Measurements from ENCODE around the gene RFNG. TPM values are rescaled to one million over a fixed set of nuclear protein-coding genes. Genes with fewer than 3 reads are reported as not detected.
A peak's percentile ranks its signal among the peaks of the same experiment; 100 is the strongest.

Gene RFNG
- total and polyA plus RNA-seq, 2 of the 13 experiments (the other 11 are each of a cell fraction or from before 2014, with no cell fraction given) = 61.4 to 64.0 TPM

- 0 out of 2 replicates have a peak, but pooled peaks have one; percentile 47 for TF ChIP-seq THAP9 (CRISPR knock-in tag; IDR thresholded peaks at IDR 0.05; ENCODE audit: borderline replicate concordance)
- no peak for TF ChIP-seq PRMT3 (CRISPR knock-in tag; IDR thresholded peaks at IDR 0.05; ENCODE audit: borderline replicate concordance, low read depth)
- no peak for TF ChIP-seq STAG1 (CRISPR knock-in tag; IDR thresholded peaks at IDR 0.05)
- no peak for TF ChIP-seq ZNF124 (CRISPR knock-in tag; IDR thresholded peaks at IDR 0.05)
- TF ChIP-seq ZNF101 (CRISPR knock-in tag; IDR thresholded peaks at IDR 0.05; ENCODE audit: borderline replicate concordance, low read depth) = no peak
- no peak for TF ChIP-seq CCDC6 (CRISPR knock-in tag; IDR thresholded peaks at IDR 0.05)
- TF ChIP-seq, protein P1, sequence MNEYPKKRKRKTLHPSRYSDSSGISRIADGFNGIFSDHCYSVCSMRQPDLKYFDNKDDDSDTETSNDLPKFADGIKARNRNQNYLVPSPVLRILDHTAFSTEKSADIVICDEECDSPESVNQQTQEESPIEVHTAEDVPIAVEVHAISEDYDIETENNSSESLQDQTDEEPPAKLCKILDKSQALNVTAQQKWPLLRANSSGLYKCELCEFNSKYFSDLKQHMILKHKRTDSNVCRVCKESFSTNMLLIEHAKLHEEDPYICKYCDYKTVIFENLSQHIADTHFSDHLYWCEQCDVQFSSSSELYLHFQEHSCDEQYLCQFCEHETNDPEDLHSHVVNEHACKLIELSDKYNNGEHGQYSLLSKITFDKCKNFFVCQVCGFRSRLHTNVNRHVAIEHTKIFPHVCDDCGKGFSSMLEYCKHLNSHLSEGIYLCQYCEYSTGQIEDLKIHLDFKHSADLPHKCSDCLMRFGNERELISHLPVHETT (CRISPR knock-in tag; conservative IDR thresholded peaks at IDR 0.05) = 0 out of 2 replicates have a peak, but pooled peaks have one; percentile 1
- TF ChIP-seq, protein P2, sequence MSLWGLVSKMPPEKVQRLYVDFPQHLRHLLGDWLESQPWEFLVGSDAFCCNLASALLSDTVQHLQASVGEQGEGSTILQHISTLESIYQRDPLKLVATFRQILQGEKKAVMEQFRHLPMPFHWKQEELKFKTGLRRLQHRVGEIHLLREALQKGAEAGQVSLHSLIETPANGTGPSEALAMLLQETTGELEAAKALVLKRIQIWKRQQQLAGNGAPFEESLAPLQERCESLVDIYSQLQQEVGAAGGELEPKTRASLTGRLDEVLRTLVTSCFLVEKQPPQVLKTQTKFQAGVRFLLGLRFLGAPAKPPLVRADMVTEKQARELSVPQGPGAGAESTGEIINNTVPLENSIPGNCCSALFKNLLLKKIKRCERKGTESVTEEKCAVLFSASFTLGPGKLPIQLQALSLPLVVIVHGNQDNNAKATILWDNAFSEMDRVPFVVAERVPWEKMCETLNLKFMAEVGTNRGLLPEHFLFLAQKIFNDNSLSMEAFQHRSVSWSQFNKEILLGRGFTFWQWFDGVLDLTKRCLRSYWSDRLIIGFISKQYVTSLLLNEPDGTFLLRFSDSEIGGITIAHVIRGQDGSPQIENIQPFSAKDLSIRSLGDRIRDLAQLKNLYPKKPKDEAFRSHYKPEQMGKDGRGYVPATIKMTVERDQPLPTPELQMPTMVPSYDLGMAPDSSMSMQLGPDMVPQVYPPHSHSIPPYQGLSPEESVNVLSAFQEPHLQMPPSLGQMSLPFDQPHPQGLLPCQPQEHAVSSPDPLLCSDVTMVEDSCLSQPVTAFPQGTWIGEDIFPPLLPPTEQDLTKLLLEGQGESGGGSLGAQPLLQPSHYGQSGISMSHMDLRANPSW (CRISPR knock-in tag; IDR thresholded peaks at IDR 0.05; ENCODE audit: borderline replicate concordance) = no peak
- no peak for TF ChIP-seq MXD3 (CRISPR knock-in tag; IDR thresholded peaks at IDR 0.05)
- TF ChIP-seq TBX2 (CRISPR knock-in tag; IDR thresholded peaks at IDR 0.05; ENCODE audit: borderline replicate concordance) = no peak; the same call in 1 of the 2 replicates
- TF ChIP-seq TGIF2 (CRISPR knock-in tag; IDR thresholded peaks at IDR 0.05) = peak; percentile 3; the same call in 1 of the 2 replicates
- 0 out of 2 replicates have a peak, but pooled peaks have one; percentile 12 for TF ChIP-seq ZNF878 (CRISPR knock-in tag; IDR thresholded peaks at IDR 0.05)
- 0 out of 2 replicates have a peak, but pooled peaks have one; percentile 6 for TF ChIP-seq ZNF605 (CRISPR knock-in tag; IDR thresholded peaks at IDR 0.05)
- TF ChIP-seq ELF3 (CRISPR knock-in tag; IDR thresholded peaks at IDR 0.05) = peak; percentile 86
- TF ChIP-seq DR1 (CRISPR knock-in tag; IDR thresholded peaks at IDR 0.05) = peak; percentile 71
- TF ChIP-seq, protein P3, sequence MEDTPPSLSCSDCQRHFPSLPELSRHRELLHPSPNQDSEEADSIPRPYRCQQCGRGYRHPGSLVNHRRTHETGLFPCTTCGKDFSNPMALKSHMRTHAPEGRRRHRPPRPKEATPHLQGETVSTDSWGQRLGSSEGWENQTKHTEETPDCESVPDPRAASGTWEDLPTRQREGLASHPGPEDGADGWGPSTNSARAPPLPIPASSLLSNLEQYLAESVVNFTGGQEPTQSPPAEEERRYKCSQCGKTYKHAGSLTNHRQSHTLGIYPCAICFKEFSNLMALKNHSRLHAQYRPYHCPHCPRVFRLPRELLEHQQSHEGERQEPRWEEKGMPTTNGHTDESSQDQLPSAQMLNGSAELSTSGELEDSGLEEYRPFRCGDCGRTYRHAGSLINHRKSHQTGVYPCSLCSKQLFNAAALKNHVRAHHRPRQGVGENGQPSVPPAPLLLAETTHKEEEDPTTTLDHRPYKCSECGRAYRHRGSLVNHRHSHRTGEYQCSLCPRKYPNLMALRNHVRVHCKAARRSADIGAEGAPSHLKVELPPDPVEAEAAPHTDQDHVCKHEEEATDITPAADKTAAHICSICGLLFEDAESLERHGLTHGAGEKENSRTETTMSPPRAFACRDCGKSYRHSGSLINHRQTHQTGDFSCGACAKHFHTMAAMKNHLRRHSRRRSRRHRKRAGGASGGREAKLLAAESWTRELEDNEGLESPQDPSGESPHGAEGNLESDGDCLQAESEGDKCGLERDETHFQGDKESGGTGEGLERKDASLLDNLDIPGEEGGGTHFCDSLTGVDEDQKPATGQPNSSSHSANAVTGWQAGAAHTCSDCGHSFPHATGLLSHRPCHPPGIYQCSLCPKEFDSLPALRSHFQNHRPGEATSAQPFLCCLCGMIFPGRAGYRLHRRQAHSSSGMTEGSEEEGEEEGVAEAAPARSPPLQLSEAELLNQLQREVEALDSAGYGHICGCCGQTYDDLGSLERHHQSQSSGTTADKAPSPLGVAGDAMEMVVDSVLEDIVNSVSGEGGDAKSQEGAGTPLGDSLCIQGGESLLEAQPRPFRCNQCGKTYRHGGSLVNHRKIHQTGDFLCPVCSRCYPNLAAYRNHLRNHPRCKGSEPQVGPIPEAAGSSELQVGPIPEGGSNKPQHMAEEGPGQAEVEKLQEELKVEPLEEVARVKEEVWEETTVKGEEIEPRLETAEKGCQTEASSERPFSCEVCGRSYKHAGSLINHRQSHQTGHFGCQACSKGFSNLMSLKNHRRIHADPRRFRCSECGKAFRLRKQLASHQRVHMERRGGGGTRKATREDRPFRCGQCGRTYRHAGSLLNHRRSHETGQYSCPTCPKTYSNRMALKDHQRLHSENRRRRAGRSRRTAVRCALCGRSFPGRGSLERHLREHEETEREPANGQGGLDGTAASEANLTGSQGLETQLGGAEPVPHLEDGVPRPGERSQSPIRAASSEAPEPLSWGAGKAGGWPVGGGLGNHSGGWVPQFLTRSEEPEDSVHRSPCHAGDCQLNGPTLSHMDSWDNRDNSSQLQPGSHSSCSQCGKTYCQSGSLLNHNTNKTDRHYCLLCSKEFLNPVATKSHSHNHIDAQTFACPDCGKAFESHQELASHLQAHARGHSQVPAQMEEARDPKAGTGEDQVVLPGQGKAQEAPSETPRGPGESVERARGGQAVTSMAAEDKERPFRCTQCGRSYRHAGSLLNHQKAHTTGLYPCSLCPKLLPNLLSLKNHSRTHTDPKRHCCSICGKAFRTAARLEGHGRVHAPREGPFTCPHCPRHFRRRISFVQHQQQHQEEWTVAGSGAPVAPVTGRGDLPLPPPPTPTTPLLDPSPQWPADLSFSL (CRISPR knock-in tag; IDR thresholded peaks at IDR 0.05) = no peak
Observed at GRCh38 chr17:81999587-81999975, 52.0 kb downstream of the RFNG start (continued).
